Posterior cingulate gyrus (tissue), 11 donors: ENCODE measurements around the gene DGLUCY.

ENCODE experiments used
- DNase-seq, 10 donors: peaks; one replicate each; pipeline versions ENCODE4 v3.0.0 to v3.0.0-alpha.2; 2020 to 2021; ENCODE audit warnings: mixed read lengths in 3 of 10
- intact Hi-C: fragments of 100-400 bp; cut with DNase I; formaldehyde crosslinking; loops from one replicate; pipeline ENCODE4 v1.15.1; 2023

DGLUCY gene

DNA sequence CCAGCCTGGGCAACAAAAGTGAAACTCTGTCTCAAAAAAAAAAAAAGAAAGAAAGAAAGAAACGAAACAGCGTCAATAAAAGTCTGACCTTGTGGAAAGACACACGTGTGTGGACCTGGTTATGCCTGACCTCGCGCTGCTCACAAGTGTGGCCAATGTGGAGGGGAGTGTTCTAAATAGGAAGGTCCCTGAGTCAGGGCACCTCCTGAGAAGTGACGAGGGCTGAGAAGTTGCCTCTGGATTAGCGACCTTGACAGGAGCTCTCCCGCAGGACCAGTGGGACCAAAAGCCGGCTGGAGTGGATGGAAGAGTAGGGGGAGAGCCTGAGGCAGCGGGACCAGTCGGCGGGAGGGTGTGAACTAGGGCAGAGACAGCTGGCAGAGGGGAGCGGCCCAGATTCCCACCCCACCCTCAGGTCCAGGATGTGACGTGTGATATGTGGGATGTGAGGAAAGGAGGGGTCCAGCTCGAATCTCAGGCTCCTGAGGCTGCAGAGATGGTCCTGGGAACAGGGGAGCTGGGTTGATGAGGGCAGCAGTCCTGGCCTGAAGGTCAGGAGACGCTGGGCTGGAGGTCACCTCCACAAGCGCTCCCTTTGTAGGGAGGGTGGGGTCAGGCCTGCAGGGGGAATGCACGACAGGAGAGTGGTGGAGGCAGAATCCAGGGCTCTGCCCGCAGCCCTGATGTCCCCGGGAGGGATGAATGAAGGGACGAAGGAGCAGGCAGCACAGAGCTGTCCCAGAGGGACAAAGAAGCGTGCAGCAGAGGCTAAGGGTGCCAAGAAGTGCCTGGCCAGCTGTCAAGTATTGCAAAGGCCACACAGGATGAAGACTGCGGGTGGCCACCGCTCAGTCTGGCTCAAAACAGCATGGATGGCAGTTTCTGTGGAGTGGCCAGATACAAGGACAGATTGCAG, 155.5 kb downstream of the DGLUCY start:
- DNase-seq, result peak in 1 of 10 donors; percentile 87
- intact Hi-C loops, result no loop called here

DNA sequence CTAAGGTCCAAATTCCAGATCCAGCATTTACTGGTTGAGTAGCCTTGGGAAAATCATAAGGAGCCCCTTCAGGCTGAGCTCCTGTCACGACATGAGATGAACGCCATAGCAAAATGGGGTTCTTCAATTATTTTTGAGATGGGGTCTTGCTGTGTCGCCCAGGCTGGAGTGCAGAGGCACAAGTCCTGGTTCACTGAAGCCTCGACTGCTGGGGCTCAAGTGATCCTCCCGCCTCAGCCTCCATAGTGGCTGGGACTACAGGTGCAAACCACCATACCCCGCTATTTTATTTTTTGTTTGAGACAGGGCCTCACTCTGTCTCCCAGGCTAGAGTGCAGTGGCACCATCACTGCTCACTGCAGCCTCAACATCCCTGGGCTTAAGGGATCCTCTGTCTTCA, 156.3 kb downstream of the DGLUCY start:
- intact Hi-C loops, result no loop called here
- DNase-seq, result peak in 1 of 10 donors; percentile 6

GRCh38 chr14:91270619-91271018, 156.7 kb downstream of the DGLUCY start:
- DNase-seq, result peak in 1 of 10 donors; percentile 1
- intact Hi-C loops, result no loop called here

DNA sequence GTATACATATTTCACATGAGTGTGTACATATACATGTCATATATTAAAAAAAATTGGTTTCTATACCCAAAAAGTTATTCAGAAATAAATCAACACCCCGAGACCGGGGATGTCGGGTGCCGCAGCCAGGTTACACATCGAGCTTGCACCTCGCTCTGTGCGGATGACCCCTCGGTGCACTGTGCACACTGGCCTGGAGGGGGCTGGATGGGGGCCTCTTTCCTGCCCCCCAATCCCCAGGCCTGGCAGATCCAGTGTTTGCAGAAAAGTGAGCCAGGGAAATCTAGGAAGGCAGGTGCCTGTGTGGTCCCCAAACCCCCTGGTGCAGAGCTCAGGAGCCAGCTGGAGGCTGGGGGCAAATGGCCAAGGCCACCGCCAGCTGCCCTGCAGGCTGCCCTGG, 157.8 kb downstream of the DGLUCY start:
- peak in 1 of 10 donors; percentile 76 for DNase-seq
- intact Hi-C loops, result no loop called here

DNA sequence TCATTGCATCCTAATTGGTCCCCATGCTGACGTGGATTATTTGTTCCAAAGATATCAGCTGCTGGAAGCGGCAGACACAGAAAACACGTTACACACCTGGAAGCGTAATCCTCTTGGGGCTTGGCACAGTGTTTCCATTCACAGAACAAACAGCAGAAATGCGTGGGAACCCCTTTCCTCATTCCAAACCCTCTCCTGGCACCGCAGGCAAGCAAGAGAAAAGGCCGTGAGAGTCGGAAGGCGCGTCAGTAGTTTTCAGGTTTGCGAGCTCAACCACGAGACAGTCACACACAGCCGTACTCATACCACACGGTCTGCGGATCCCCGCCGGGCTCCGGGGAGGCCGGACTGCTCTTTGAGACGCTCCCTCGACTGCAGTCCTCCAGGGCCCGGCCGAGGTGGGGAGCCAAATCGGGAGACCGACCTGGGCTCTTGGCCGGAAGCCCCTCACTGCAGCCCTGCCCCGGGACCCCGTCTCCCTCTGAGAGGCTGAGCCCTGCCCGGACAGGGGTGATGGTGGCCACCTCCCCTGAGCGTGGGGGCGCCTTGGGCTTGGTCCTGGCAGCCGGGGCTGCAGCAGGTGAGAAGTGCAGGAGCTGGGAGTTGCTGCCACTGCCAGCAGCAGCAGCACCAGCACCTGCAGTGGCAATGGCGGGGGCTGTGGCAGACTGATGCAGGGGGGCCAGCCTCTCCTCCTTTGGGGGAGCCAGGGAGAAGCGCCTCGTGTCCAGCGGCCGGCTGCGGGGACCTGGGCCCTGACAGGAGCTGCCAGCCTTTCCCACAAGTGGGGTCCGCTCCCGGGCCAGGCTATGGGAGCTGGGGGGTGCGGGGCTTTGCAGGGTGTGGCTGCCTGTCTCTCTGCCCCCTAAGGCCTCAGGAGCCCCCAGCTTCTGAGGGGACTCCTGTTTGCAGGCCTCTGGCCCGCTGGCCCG, 158.7 kb downstream of the DGLUCY start:
- intact Hi-C loops, result no loop called here
- DNase-seq, result peak in 2 of 10 donors; percentile 78 to 82

DNA sequence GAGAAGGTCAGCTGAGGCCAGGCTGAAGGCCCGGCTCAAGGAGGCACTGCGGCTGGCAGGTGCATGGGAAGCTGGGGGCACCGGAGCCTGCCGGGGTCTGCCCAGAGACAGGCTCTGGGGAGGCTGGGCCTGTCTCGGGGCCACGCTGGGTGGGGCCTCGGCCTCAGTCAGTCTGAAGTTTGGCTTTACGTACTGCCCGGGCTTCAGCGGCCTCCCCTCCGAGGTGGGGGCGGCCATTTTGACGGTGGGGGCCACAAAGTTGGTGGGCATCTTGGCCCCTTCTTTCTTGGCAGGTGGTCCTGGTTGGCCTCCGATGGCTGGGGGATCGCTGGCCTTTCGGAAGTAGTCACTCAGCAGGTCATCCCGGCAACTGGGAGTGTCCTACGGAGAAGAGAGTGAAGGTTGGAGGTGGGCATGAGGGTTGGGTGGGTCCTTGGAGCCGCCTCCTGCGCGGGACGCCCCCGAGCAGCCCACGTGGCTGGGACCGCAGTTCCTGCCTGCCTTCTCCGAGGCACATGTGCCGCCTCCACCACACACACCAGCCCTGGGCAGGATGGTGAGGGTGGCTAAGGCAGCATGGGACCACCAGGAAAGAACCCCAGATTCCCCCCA, 159.5 kb downstream of the DGLUCY start:
- peak in 2 of 10 donors; percentile 54 to 80 for DNase-seq

DNA sequence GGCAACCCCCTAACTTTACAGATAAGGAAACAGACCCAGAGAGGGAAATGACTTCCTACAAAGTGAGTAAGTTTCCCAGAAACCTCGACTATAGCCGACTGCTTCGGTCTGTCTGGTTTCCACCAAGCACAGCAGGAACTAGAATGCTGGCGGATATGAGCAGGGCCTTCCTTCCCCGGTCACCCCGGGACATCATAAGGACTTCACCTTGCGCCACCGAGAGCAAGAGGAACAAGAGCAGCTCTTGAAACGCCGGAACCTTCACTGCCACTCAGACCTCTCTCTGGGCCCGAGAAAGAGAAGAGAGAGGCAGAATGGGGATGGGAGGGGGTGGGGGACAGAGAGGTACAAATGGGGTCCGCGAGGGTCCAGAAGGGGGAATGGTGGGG, 160.0 kb downstream of the DGLUCY start:
- DNase-seq, result peak in 2 of 10 donors; percentile 31 to 43
- intact Hi-C loops, result no loop called here

More for the DNA sequence above, 159.5 kb downstream of the DGLUCY start:
- intact Hi-C loops, result no loop called here

DNA sequence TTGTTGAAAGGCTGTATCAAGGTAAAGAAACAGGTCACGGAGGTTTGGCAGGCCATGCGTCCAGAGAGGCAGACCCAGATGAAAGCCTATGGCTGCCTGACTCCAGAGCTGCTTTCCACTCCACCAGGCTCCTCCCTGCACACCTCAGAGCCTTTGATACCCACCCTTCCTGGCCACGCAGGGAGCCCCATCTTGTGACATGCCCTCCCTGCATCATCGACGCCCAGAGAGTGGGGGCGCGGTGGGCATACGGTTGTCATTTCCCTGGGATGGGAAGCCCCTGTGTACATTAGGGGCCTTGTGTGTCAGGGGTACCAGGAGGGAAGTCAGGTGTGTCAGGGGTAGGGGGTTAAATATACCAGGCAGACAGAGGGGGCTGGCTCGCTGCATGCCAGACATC, 160.9 kb downstream of the DGLUCY start:
- intact Hi-C loops, result no loop called here
- DNase-seq, result peak in 3 of 10 donors; percentile 16 to 49 (median 39)
